ENCODE measurements around the gene PTPRN2. TPM values are rescaled to one million over a fixed set of nuclear protein-coding genes. Genes with fewer than 3 reads are reported as not detected.

PTPRN2 gene
- total and polyA plus RNA-seq, 2 of the 8 experiments (the other 6 are each of a cell fraction or from before 2014, with no cell fraction given): 2.6 to 4.5 TPM

GRCh38 chr7:157526005-157526912, 1061.4 kb downstream of the PTPRN2 start:
- Histone ChIP-seq H2BK5ac (ENCODE audit: low read depth, low read length) (no peak overlapping the region; the same call in 1 of the 2 replicates), H3K9me3 (ENCODE audit: insufficient read depth in 2 of 2, low read depth in 1 of 2, low read length in 1 of 2) (no peaks in the 10 kb centered on the region), H4K5ac (ENCODE audit: insufficient read length, low read depth, low read length) (peak overlapping the region; percentile 22), H3K79me1 (ENCODE audit: low read depth, low read length) (no peaks in the 10 kb centered on the region), H4K8ac (ENCODE audit: extremely low read depth, insufficient read depth, low read length) (no peak overlapping the region), H3K79me2 (ENCODE audit: control insufficient read depth in 1 of 2, insufficient read depth in 2 of 2, low read length in 2 of 2) (no peaks in the 10 kb centered on the region), H2AFZ (ENCODE audit: low read length) (no peak overlapping the region), H3K18ac (ENCODE audit: extremely low read depth, low read length) (no peak overlapping the region), H3K4me2 (ENCODE audit: insufficient read depth in 1 of 2, low read depth in 2 of 2, low read length in 2 of 2) (no peak overlapping the region), H4K20me1 (replicated peaks in 1 of 2; ENCODE audit: control insufficient read depth in 1 of 2, insufficient read depth in 2 of 2, low read length in 2 of 2) (no peaks in the 10 kb centered on the region), H3K36me3 (ENCODE audit: control insufficient read depth in 2 of 4, insufficient read depth in 4 of 4, low read length in 3 of 4) (no peaks in the 10 kb centered on the region), H2AK5ac (ENCODE audit: low read depth, low read length) (no peak overlapping the region), H2BK12ac (ENCODE audit: low read depth, low read length) (no peak overlapping the region), H3K4me3 (ENCODE audit: extremely low read depth in 1 of 4, insufficient read depth in 2 of 4, low read depth in 3 of 4, low read length in 4 of 4) (no peak overlapping the region), H2BK20ac (ENCODE audit: low read length) (no peak overlapping the region), H3K23ac (ENCODE audit: insufficient read length) (no peak overlapping the region), H3K27ac (ENCODE audit: low read depth, low read length) (no peak overlapping the region), H3K4ac (replicated peaks; ENCODE audit: insufficient read length, low read depth, low read length) (no peak overlapping the region), H2BK120ac (replicated peaks; ENCODE audit: low read depth, low read length) (no peak overlapping the region), H3K56ac (replicated peaks; ENCODE audit: insufficient read length, low read depth, low read length) (no peak overlapping the region), H2BK15ac (ENCODE audit: low read length) (no peak overlapping the region), H3K9ac (replicated peaks in 1 of 4; ENCODE audit: extremely low read depth in 1 of 4, low read depth in 3 of 4, low read length in 3 of 4) (no peak overlapping the region), H3K4me1 (replicated peaks in 1 of 4; ENCODE audit: control insufficient read depth in 3 of 4, insufficient read depth in 4 of 4, low read length in 3 of 4) (no peaks in the 10 kb centered on the region; a peak in 3 of 7 replicates), H3K14ac (ENCODE audit: insufficient read length) (no peak overlapping the region), H3K27me3 (replicated peaks in 1 of 4; ENCODE audit: control insufficient read depth in 3 of 4, extremely low read depth in 1 of 4, insufficient read depth in 3 of 4, low read length in 3 of 4) (no peaks in the 10 kb centered on the region; a peak in 1 of 7 replicates), H3K23me2 (ENCODE audit: low read depth, low read length) (no peaks in the 10 kb centered on the region), H4K91ac (replicated peaks; ENCODE audit: insufficient read length, low read length) (no peak overlapping the region)
- WGBS, 2 experiments (ENCODE audit: extremely low coverage in 1 of 2, insufficient coverage in 1 of 2, insufficient read length in 1 of 2, insufficient replicate concordance in 2 of 2, low coverage in 1 of 2, low lambda C conversion rate in 2 of 2, missing lambda C conversion rate in 1 of 2): 88% methylated on average over 32 of the region's 32 CpGs; no CpG with 5 or more reads in 1 of the 2 experiments
- POLR2A ChIA-PET (ENCODE audit: partially characterized antibody): interaction anchor here (0.5 to 0.9 kb wide), 2 partner anchors 11 to 363 kb away, joined by 3 to 4 read pairs; no protein-coding TSS in a partner anchor
- peak in 1 of 2 experiments; percentile 47 for DNase-seq (ENCODE audit: low read depth in 1 of 2, low spot score in 2 of 2)
- CTCF ChIA-PET (ENCODE audit: partially characterized antibody): interaction anchor here (0.6 to 1.6 kb wide), 3 partner anchors 51 to 252 kb away, joined by 3 to 6 read pairs (median 3); no protein-coding TSS in a partner anchor
- FAIRE-seq: no peak
- TF ChIP-seq BCL11A (IDR thresholded peaks at IDR 0.05; ENCODE audit: low read depth in 2 of 2, low read length in 2 of 2) (no peak), TCF12 (IDR thresholded peaks at IDR 0.05; ENCODE audit: low read depth, low read length) (no peak), ATF2 (IDR thresholded peaks at IDR 0.05; ENCODE audit: low read length) (no peak), EP300 (IDR thresholded peaks at IDR 0.05; ENCODE audit: borderline replicate concordance in 1 of 2, low read depth in 2 of 2, low read length in 2 of 2) (no peak), NANOG (IDR thresholded peaks at IDR 0.05; ENCODE audit: insufficient read depth, low read depth, low read length, poor library complexity, severe bottlenecking) (no peak), KDM5A (IDR thresholded peaks at IDR 0.05; ENCODE audit: low read length) (no peak), FOSL1 (IDR thresholded peaks at IDR 0.05; ENCODE audit: insufficient read depth, low read depth, low read length) (no peak), SRF (IDR thresholded peaks at IDR 0.05; ENCODE audit: low read depth, low read length) (no peak), BRCA1 (IDR thresholded peaks at IDR 0.05; ENCODE audit: low read depth, low read length) (no peak)

Measured in H1 (cell line).